GM12878 (cell line): Measurements from ENCODE around the gene QSOX2. TPM values are rescaled to one million over a fixed set of nuclear protein-coding genes. Genes with fewer than 3 reads are reported as not detected.

Experiments used
- ATAC-seq: fragments of 200-7000 bp; cut with Tn5 transposase; 3 replicates; pipeline ENCODE4 v1.9.1; 2020; ENCODE audit warnings: mild to moderate bottlenecking, moderate library complexity
- BruUV-seq: library from RNA; stranded (reverse); fragments of 400-500 nt; replicated peaks from 2 replicates; lab custom pipeline; 2021; lab: Mats Ljungman, UMichigan
- CTCF ChIA-PET: fragments of 300-600 bp; sonication (Branson Sonifier 250); formaldehyde crosslinking; extraction: SDS; loops from one replicate; lab custom pipeline; 2021; ENCODE audit warnings: inconsistent platforms; lab: Yijun Ruan, JAX
- POLR2A ChIA-PET: fragments of 350-600 bp; formaldehyde crosslinking; extraction: SDS; loops from one replicate; lab custom pipeline; 2021; ENCODE audit warnings: inconsistent platforms; lab: Charles Lee
- RAD21 ChIA-PET: fragments of 300-600 bp; sonication (Branson Sonifier 250); formaldehyde crosslinking; loops from one replicate; lab custom pipeline; 2023; ENCODE audit warnings: antibody characterized with exemption; ENCODE audit not compliant: unreplicated experiment; lab: Charles Lee
- SMC1A ChIA-PET: fragments of 300-600 bp; sonication (Branson Sonifier 250); formaldehyde crosslinking; loops from one replicate; lab custom pipeline; 2023; ENCODE audit not compliant: unreplicated experiment, uncharacterized antibody; lab: Charles Lee
- DNase-seq: peaks from one replicate; pipeline ENCODE4 v3.0.0-alpha.2; 2011; ENCODE audit warnings: low read depth, low spot score
- FAIRE-seq: peaks from 3 replicates; lab custom pipeline; 2011; peaks lifted over from hg19 to GRCh38; lab: Jason Lieb, UNC
- H2AFZ ChIP-seq: 2 replicates; pipeline ENCODE4 v1.6.0; 2011; ENCODE audit warnings: low read depth, low read length, control low read depth; ENCODE audit not compliant: control insufficient read depth
- H3K27ac ChIP-seq: 2 replicates; pipeline ENCODE4 v1.5.1; 2011; ENCODE audit warnings: control low read depth; ENCODE audit not compliant: control insufficient read depth, insufficient read depth
- H3K27me3 ChIP-seq, 2 experiments: replicated peaks in 1 of 2; 2 replicates each; pipeline versions ENCODE4 v1.6.0 to v1.6.1; 2011; ENCODE audit warnings: low read length in 1 of 2; ENCODE audit not compliant: control insufficient read depth in 2 of 2, insufficient read depth in 2 of 2
- H3K36me3 ChIP-seq, 2 experiments: 2 replicates each; pipeline ENCODE4 v1.5.1; 2011; ENCODE audit warnings: low read length in 1 of 2; ENCODE audit not compliant: control insufficient read depth in 2 of 2, insufficient read depth in 2 of 2
- H3K4me1 ChIP-seq: 2 replicates; pipeline ENCODE4 v1.6.1; 2011; ENCODE audit warnings: mild to moderate bottlenecking, low read length, moderate library complexity, mixed read lengths; ENCODE audit not compliant: control insufficient read depth, insufficient read depth
- H3K4me2 ChIP-seq: 2 replicates; pipeline ENCODE4 v1.6.0; 2011; ENCODE audit warnings: control low read depth; ENCODE audit not compliant: control insufficient read depth, insufficient read depth
- H3K4me3 ChIP-seq: fragments of 200-600 bp; sonication (generic); 2 replicates; pipeline ENCODE4 v1.5.1; 2016
- H3K79me2 ChIP-seq: 2 replicates; pipeline ENCODE4 v1.6.0; 2011; ENCODE audit warnings: low read length; ENCODE audit not compliant: control insufficient read depth, insufficient read depth
- H3K9ac ChIP-seq: 2 replicates; pipeline ENCODE4 v1.8.0; 2011; ENCODE audit warnings: low read length, control low read depth, mixed read lengths; ENCODE audit not compliant: control insufficient read depth, insufficient read depth
- H3K9me3 ChIP-seq: replicated peaks from 3 replicates; pipeline ENCODE4 v1.5.1; 2011; ENCODE audit warnings: mild to moderate bottlenecking, low read length; ENCODE audit not compliant: control insufficient read depth, insufficient read depth
- H4K20me1 ChIP-seq: 2 replicates; pipeline ENCODE4 v1.6.0; 2011; ENCODE audit not compliant: control insufficient read depth, insufficient read depth
- KAT2A ChIP-seq: conservative IDR thresholded peaks from 2 replicates; pipeline ENCODE4 v1.6.1; 2011; ENCODE audit warnings: low read depth, low read length; ENCODE audit not compliant: control insufficient read depth
- KDM1A ChIP-seq: fragments of 200-600 bp; sonication (generic); IDR thresholded peaks from 2 replicates; pipeline ENCODE4 v1.6.1; 2016; ENCODE audit warnings: borderline replicate concordance
- MYC ChIP-seq: IDR thresholded peaks from 2 replicates; pipeline ENCODE4 v1.6.1; 2011; ENCODE audit warnings: mild to moderate bottlenecking, low read length, moderate library complexity, inconsistent platforms; ENCODE audit not compliant: insufficient read depth, insufficient replicate concordance, insufficient read length, severe bottlenecking
- NFIC ChIP-seq: IDR thresholded peaks from 2 replicates; pipeline ENCODE4 v1.6.1; 2012; ENCODE audit warnings: low read depth, mild to moderate bottlenecking, inconsistent platforms, low read length, moderate library complexity
- SPI1 ChIP-seq: IDR thresholded peaks from 2 replicates; pipeline ENCODE4 v1.6.1; 2011; ENCODE audit warnings: low read depth, mild to moderate bottlenecking, low read length, moderate library complexity, borderline replicate concordance; ENCODE audit not compliant: insufficient read depth
- TCF7 ChIP-seq: IDR thresholded peaks from 2 replicates; pipeline ENCODE4 v1.6.1; 2014; ENCODE audit warnings: antibody characterized with exemption, borderline replicate concordance
- WGBS: methylation state at CpG from one replicate; pipeline ENCODE4 v1.1.6; 2016; ENCODE audit warnings: low lambda C conversion rate; ENCODE audit not compliant: insufficient replicate concordance, insufficient coverage; ENCODE audit errors: missing lambda C conversion rate; 5-methylcytosine and 5-hydroxymethylcytosine counted together
- in situ Hi-C: fragments of 300-500 bp; cut with MboI; formaldehyde crosslinking; loops from 9 replicates; pipeline ENCODE4 v1.14.3; 2018; ENCODE audit warnings: mixed read lengths
- intact Hi-C: fragments of 100-400 bp; cut with micrococcal nuclease; formaldehyde crosslinking; loops from one replicate; pipeline ENCODE4 v1.14.2; 2022; ENCODE audit not compliant: unreplicated experiment
- polyA plus RNA-seq, 11 experiments: library from polyadenylated mRNA; depleted of rRNA in 4 of 11; unstranded in 6 of 11; stranded (reverse) in 5 of 11; fragments of >200 nt; fragmentation: Nextera tagmentation in 4 of 11; fragmentation: Illumina TruSeq in 1 of 11; extraction: Ambion mirVana in 4 of 11; extraction: Trizol in 1 of 11; gene quantifications; 1 replicate in 1 of 11; 2 replicates in 10 of 11; pipeline versions ENCODE4 v1.2.1 to v1.2.3, GENCODE V29; 2011 to 2016; ENCODE audit warnings: inconsistent platforms in 2 of 11, missing spikeins in 2 of 11, low read depth in 1 of 11
- total RNA-seq, 4 experiments: library from RNA; depleted of rRNA in 3 of 4; stranded (reverse); fragments of >200 nt in 3 of 4; fragmentation: Illumina TruSeq in 1 of 4; extraction: Trizol in 1 of 4; gene quantifications; 2 replicates each; pipeline versions ENCODE4 v1.2.1 to v1.2.3, GENCODE V29; 2013 to 2021
- TF ChIP-seq, protein P1 (sequence below): IDR thresholded peaks from 2 replicates; pipeline ENCODE4 v1.6.1; 2012; ENCODE audit warnings: low read length, inconsistent platforms
- TF ChIP-seq, protein P2 (sequence below): IDR thresholded peaks from 2 replicates; pipeline ENCODE4 v1.6.1; 2012; ENCODE audit warnings: low read depth, low read length, improper control_type of control experiment

QSOX2 gene
- total and polyA plus RNA-seq, 10 of the 15 experiments (the other 5 are each of a cell fraction or from before 2014, with no cell fraction given) = 0.34 to 16.1 (median 8.2) TPM

DNA sequence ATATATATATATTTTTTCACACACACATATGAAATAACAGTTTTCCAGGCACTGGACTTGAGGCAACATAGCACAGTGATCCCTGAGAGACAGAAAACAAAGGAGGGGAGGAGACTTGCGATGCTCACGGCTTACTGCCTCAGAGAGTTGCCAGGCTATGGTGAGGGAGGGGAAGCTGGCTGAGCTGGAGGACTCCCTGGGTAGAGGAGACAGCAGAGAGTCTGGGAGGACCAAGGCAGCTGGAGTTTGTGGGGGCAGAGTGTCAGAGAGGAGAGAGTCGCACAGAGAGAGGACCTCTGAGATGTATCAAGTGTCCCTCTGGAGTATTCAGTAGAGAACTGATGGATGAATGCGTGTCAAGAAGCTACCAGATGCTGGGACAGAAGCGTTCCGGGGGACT lies 23.1 kb upstream of the QSOX2 start:
- WGBS = 64% methylated on average over 6 of the region's 6 CpGs
- H3K79me2 ChIP-seq = no peaks in the 10 kb centered on the region
- in situ Hi-C loops = no loop called here
- ATAC-seq = no peak
- ChIA-PET SMC1A (interaction anchor here (1.8 kb wide), 1 partner anchor 98 kb away, joined by 4 read pairs; no protein-coding TSS in a partner anchor), POLR2A (no interaction called here), CTCF (interaction anchor here (0.6 to 2.7 kb wide), 9 partner anchors 9 to 458 kb away, joined by 3 to 11 read pairs (median 4); no protein-coding TSS in a partner anchor)
- no peak overlapping the region for H3K9ac ChIP-seq
- intact Hi-C loops = no loop called here
- BruUV-seq = no TSS peak
- no peak overlapping the region for H3K4me2 ChIP-seq
- no peaks in the 10 kb centered on the region for H3K36me3 ChIP-seq
- DNase-seq = no peak
- no peak for FAIRE-seq
- no peaks in the 10 kb centered on the region for H3K9me3 ChIP-seq
- H2AFZ ChIP-seq = no peak overlapping the region
- H3K27me3 ChIP-seq = no peaks in the 10 kb centered on the region; a peak in 1 of 4 replicates
- no peaks in the 10 kb centered on the region for H3K4me1 ChIP-seq
- TF ChIP-seq KAT2A (no peak), NFIC (no peak), MYC (no peak), KDM1A (no peak), SPI1 (no peak), TCF7 (no peak)
- TF ChIP-seq, protein P1, sequence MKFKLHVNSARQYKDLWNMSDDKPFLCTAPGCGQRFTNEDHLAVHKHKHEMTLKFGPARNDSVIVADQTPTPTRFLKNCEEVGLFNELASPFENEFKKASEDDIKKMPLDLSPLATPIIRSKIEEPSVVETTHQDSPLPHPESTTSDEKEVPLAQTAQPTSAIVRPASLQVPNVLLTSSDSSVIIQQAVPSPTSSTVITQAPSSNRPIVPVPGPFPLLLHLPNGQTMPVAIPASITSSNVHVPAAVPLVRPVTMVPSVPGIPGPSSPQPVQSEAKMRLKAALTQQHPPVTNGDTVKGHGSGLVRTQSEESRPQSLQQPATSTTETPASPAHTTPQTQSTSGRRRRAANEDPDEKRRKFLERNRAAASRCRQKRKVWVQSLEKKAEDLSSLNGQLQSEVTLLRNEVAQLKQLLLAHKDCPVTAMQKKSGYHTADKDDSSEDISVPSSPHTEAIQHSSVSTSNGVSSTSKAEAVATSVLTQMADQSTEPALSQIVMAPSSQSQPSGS = no peak
- TF ChIP-seq, protein P2, sequence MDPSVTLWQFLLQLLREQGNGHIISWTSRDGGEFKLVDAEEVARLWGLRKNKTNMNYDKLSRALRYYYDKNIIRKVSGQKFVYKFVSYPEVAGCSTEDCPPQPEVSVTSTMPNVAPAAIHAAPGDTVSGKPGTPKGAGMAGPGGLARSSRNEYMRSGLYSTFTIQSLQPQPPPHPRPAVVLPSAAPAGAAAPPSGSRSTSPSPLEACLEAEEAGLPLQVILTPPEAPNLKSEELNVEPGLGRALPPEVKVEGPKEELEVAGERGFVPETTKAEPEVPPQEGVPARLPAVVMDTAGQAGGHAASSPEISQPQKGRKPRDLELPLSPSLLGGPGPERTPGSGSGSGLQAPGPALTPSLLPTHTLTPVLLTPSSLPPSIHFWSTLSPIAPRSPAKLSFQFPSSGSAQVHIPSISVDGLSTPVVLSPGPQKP = no peak
- TF ChIP-seq, all 136 proteins: peak for 0
- H3K4me3 ChIP-seq = no peak overlapping the region
- RAD21 ChIA-PET = interaction anchor here (1.5 to 2.1 kb wide), 2 partner anchors 25 to 98 kb away, joined by 4 to 7 read pairs; no protein-coding TSS in a partner anchor
- no peaks in the 10 kb centered on the region for H4K20me1 ChIP-seq
- no peak overlapping the region for H3K27ac ChIP-seq
